ENCODE data around the gene SMIM36.

The SMIM36 gene

GRCh38 chr17:55435408-55435807 lies 75.8 kb downstream of the SMIM36 start:
- H3K27me3 ChIP-seq (replicated peaks; ENCODE audit: insufficient read depth, low read length), result no peaks in the 10 kb centered on the region
- no peak overlapping the region for H3K9ac ChIP-seq (ENCODE audit: low read length)
- no peaks in the 10 kb centered on the region for H3K79me2 ChIP-seq (ENCODE audit: low read length)
- no peak overlapping the region for H3K4me3 ChIP-seq (ENCODE audit: low read length)
- no peaks in the 10 kb centered on the region for H4K20me1 ChIP-seq (ENCODE audit: insufficient read depth, low read length)
- H3K27ac ChIP-seq (ENCODE audit: low read length), result no peak overlapping the region
- DNase-seq, result no peak
- peaks cover 19% of the 10 kb centered on the region for H3K4me1 ChIP-seq (ENCODE audit: low read length)
- H2AFZ ChIP-seq (ENCODE audit: low read length), result no peak overlapping the region
- H3K4me2 ChIP-seq (ENCODE audit: low read depth, low read length), result no peak overlapping the region
- no peaks in the 10 kb centered on the region for H3K9me2 ChIP-seq (replicated peaks; ENCODE audit: insufficient read depth, low read length)
- H3K36me3 ChIP-seq (replicated peaks; ENCODE audit: insufficient read depth, low read length), result no peaks in the 10 kb centered on the region
- H3K9me3 ChIP-seq (replicated peaks; ENCODE audit: insufficient read depth, low read length), result no peaks in the 10 kb centered on the region
- TF ChIP-seq EZH2phosphoT487 (IDR thresholded peaks at IDR 0.05; ENCODE audit: low read length) (no peak), CTCF (IDR thresholded peaks at IDR 0.05; ENCODE audit: low read length) (no peak), EZH2 (optimal IDR thresholded peaks at IDR 0.05; ENCODE audit: low read depth, low read length) (no peak)
- H3F3A ChIP-seq (ENCODE audit: insufficient read depth, low read length), result peaks cover 9% of the 10 kb centered on the region

GRCh38 chr17:55434721-55435120 lies 76.5 kb downstream of the SMIM36 start:
- Histone ChIP-seq H3F3A (ENCODE audit: insufficient read depth, low read length) (peaks cover 9% of the 10 kb centered on the region), H3K4me3 (ENCODE audit: low read length) (no peak overlapping the region), H2AFZ (ENCODE audit: low read length) (no peak overlapping the region), H4K20me1 (ENCODE audit: insufficient read depth, low read length) (no peaks in the 10 kb centered on the region), H3K27ac (ENCODE audit: low read length) (no peak overlapping the region), H3K79me2 (ENCODE audit: low read length) (no peaks in the 10 kb centered on the region), H3K9ac (ENCODE audit: low read length) (no peak overlapping the region), H3K9me2 (replicated peaks; ENCODE audit: insufficient read depth, low read length) (no peaks in the 10 kb centered on the region), H3K4me2 (ENCODE audit: low read depth, low read length) (no peak overlapping the region), H3K9me3 (replicated peaks; ENCODE audit: insufficient read depth, low read length) (no peaks in the 10 kb centered on the region), H3K27me3 (replicated peaks; ENCODE audit: insufficient read depth, low read length) (no peaks in the 10 kb centered on the region), H3K4me1 (ENCODE audit: low read length) (peaks cover 19% of the 10 kb centered on the region), H3K36me3 (replicated peaks; ENCODE audit: insufficient read depth, low read length) (no peaks in the 10 kb centered on the region)
- DNase-seq, result no peak
- no peak for TF ChIP-seq CTCF (IDR thresholded peaks at IDR 0.05; ENCODE audit: low read length)
- TF ChIP-seq EZH2 (optimal IDR thresholded peaks at IDR 0.05; ENCODE audit: low read depth, low read length), result no peak
- TF ChIP-seq EZH2phosphoT487 (IDR thresholded peaks at IDR 0.05; ENCODE audit: low read length), result no peak

DNA sequence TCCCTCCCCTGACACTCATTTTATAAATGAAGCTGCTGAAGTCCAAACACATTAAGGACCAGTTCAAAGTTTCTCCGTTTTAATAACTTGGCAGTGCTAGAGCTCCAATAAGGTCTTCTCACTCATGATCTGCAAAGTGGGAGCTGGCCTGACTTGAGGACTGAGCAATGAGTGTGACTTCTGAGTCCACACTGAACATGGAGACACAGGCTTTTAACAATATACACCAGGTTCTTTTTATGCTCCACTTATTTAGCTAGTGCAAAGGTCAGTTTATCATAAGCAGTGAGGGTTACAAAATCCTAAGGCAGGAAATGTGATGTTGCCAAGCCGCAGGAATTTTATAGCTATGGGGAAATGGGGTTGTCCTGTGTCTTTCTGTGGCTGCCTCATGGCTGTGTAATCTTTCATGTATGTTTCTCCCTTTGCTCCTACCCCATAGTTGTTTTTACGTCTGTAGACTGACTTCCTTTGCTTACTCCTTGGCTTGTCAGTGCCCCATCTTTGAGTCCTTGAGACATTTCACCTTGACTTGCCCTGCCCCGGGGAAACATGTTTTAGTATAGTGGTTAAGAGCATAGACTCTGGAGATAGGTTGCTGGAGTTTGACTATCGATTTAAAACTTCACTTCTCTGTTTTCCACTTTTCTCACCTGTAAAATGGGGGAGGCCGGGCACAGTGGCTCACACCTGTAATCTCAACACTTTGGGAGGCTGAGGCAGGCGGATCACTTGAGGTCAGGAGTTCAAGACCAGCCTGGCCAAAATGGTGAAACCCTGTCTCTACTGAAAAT lies 77.4 kb downstream of the SMIM36 start:
- Histone ChIP-seq H3K4me1 (ENCODE audit: low read length) (peaks cover 19% of the 10 kb centered on the region), H2AFZ (ENCODE audit: low read length) (no peak overlapping the region), H3K9ac (ENCODE audit: low read length) (no peak overlapping the region), H3K4me3 (ENCODE audit: low read length) (no peak overlapping the region), H4K20me1 (ENCODE audit: insufficient read depth, low read length) (no peaks in the 10 kb centered on the region), H3K27ac (ENCODE audit: low read length) (no peak overlapping the region), H3K27me3 (replicated peaks; ENCODE audit: insufficient read depth, low read length) (no peaks in the 10 kb centered on the region), H3K79me2 (ENCODE audit: low read length) (no peaks in the 10 kb centered on the region), H3K9me2 (replicated peaks; ENCODE audit: insufficient read depth, low read length) (no peaks in the 10 kb centered on the region), H3F3A (ENCODE audit: insufficient read depth, low read length) (peaks cover 9% of the 10 kb centered on the region), H3K36me3 (replicated peaks; ENCODE audit: insufficient read depth, low read length) (no peaks in the 10 kb centered on the region), H3K4me2 (ENCODE audit: low read depth, low read length) (no peak overlapping the region), H3K9me3 (replicated peaks; ENCODE audit: insufficient read depth, low read length) (no peaks in the 10 kb centered on the region)
- TF ChIP-seq EZH2phosphoT487 (IDR thresholded peaks at IDR 0.05; ENCODE audit: low read length) (no peak), EZH2 (optimal IDR thresholded peaks at IDR 0.05; ENCODE audit: low read depth, low read length) (no peak), CTCF (IDR thresholded peaks at IDR 0.05; ENCODE audit: low read length) (no peak)
- DNase-seq, result no peak
